H1 (cell line): ENCODE data around the gene SOD2. TPM values are rescaled to one million over a fixed set of nuclear protein-coding genes. Genes with fewer than 3 reads are reported as not detected.

Experiments
- CTCF ChIA-PET: fragments of 300-600 bp; sonication (Branson Sonifier 250); formaldehyde crosslinking; loops from one replicate; lab custom pipeline; 2021; ENCODE audit not compliant: partially characterized antibody; lab: Charles Lee
- POLR2A ChIA-PET: fragments of 300-600 bp; sonication (Branson Sonifier 250); formaldehyde crosslinking; loops from one replicate; lab custom pipeline; 2021; ENCODE audit warnings: inconsistent platforms; ENCODE audit not compliant: partially characterized antibody; lab: Charles Lee
- DNase-seq, 2 experiments: peaks; one replicate each; pipeline versions ENCODE4 v3.0.0 to v3.0.0-alpha.2; 2010 to 2022; ENCODE audit warnings: low spot score in 2 of 2, low read depth in 1 of 2, mixed read lengths in 1 of 2
- FAIRE-seq: peaks from 2 replicates; lab custom pipeline; 2011; peaks lifted over from hg19 to GRCh38; lab: Jason Lieb, UNC
- H2AFZ ChIP-seq: 2 replicates; pipeline ENCODE4 v1.8.1; 2012; ENCODE audit warnings: low read length, inconsistent platforms
- H2AK5ac ChIP-seq: 2 replicates; pipeline ENCODE4 v1.6.1; 2013; ENCODE audit warnings: low read depth, low read length
- H2BK120ac ChIP-seq: replicated peaks from 2 replicates; pipeline ENCODE3; 2013; ENCODE audit warnings: low read depth, low read length, inconsistent platforms
- H2BK12ac ChIP-seq: 2 replicates; pipeline ENCODE4 v1.6.1; 2013; ENCODE audit warnings: low read depth, low read length
- H2BK15ac ChIP-seq: 2 replicates; pipeline ENCODE4 v1.6.1; 2013; ENCODE audit warnings: low read length
- H2BK20ac ChIP-seq: 2 replicates; pipeline ENCODE4 v1.6.1; 2013; ENCODE audit warnings: low read length
- H2BK5ac ChIP-seq: 2 replicates; pipeline ENCODE4 v1.6.1; 2013; ENCODE audit warnings: low read depth, low read length
- H3K14ac ChIP-seq: 2 replicates; pipeline ENCODE4 v1.6.1; 2013; ENCODE audit warnings: inconsistent platforms; ENCODE audit not compliant: insufficient read length
- H3K18ac ChIP-seq: 2 replicates; pipeline ENCODE4 v1.6.1; 2013; ENCODE audit warnings: low read length; ENCODE audit errors: extremely low read depth
- H3K23ac ChIP-seq: 2 replicates; pipeline ENCODE4 v1.6.1; 2013; ENCODE audit warnings: inconsistent platforms; ENCODE audit not compliant: insufficient read length
- H3K23me2 ChIP-seq: 2 replicates; pipeline ENCODE4 v1.6.1; 2013; ENCODE audit warnings: low read depth, low read length
- H3K27ac ChIP-seq: 2 replicates; pipeline ENCODE4 v1.6.1; 2011; ENCODE audit warnings: low read depth, low read length, inconsistent platforms
- H3K27me3 ChIP-seq, 4 experiments: replicated peaks in 1 of 4; 1 replicate in 1 of 4; 2 replicates in 3 of 4; pipeline versions ENCODE4 v1.6.1 to v1.8.1; 2011 to 2013; ENCODE audit warnings: low read length in 3 of 4, mild to moderate bottlenecking in 3 of 4, inconsistent platforms in 2 of 4, mixed read lengths in 2 of 4, moderate library complexity in 1 of 4; ENCODE audit not compliant: control insufficient read depth in 3 of 4, insufficient read depth in 3 of 4; ENCODE audit errors: extremely low read depth in 1 of 4
- H3K36me3 ChIP-seq, 4 experiments: 2 replicates each; pipeline versions ENCODE4 v1.6.1 to v1.8.1; 2011 to 2013; ENCODE audit warnings: mild to moderate bottlenecking in 4 of 4, low read length in 3 of 4, moderate library complexity in 2 of 4, control low read depth in 1 of 4, inconsistent platforms in 1 of 4; ENCODE audit not compliant: insufficient read depth in 4 of 4, control insufficient read depth in 2 of 4
- H3K4ac ChIP-seq: replicated peaks from 2 replicates; pipeline ENCODE3; 2013; ENCODE audit warnings: low read length, low read depth, mixed read lengths, inconsistent platforms; ENCODE audit not compliant: insufficient read length
- H3K4me1 ChIP-seq, 4 experiments: replicated peaks in 1 of 4; 1 replicate in 1 of 4; 2 replicates in 3 of 4; pipeline versions ENCODE4 v1.6.1 to v1.8.1; 2011 to 2013; ENCODE audit warnings: low read length in 3 of 4, inconsistent platforms in 2 of 4, mixed read lengths in 1 of 4; ENCODE audit not compliant: insufficient read depth in 4 of 4, control insufficient read depth in 3 of 4
- H3K4me2 ChIP-seq, 2 experiments: 2 replicates each; pipeline versions ENCODE4 v1.6.1 to v1.8.1; 2011 to 2013; ENCODE audit warnings: low read depth in 2 of 2, low read length in 2 of 2, control low read depth in 1 of 2, inconsistent platforms in 1 of 2, mild to moderate bottlenecking in 1 of 2; ENCODE audit not compliant: insufficient read depth in 1 of 2
- H3K4me3 ChIP-seq, 4 experiments: fragments of 200-600, 300-600 bp in 1 of 4; sonication (generic), shearing (Covaris generic), sonication (Bioruptor Twin) in 1 of 4; 2 replicates each; pipeline versions ENCODE4 v1.5.1 to v1.8.1; 2011 to 2016; ENCODE audit warnings: low read length in 4 of 4, low read depth in 3 of 4, control low read depth in 2 of 4, inconsistent platforms in 2 of 4, mild to moderate bottlenecking in 2 of 4, mixed read lengths in 1 of 4, moderate library complexity in 1 of 4; ENCODE audit not compliant: insufficient read depth in 2 of 4; ENCODE audit errors: extremely low read depth in 1 of 4
- H3K56ac ChIP-seq: replicated peaks from 2 replicates; pipeline ENCODE3; 2013; ENCODE audit warnings: low read depth, mild to moderate bottlenecking, mixed read lengths, low read length, inconsistent platforms; ENCODE audit not compliant: insufficient read length
- H3K79me1 ChIP-seq: 2 replicates; pipeline ENCODE4 v1.6.1; 2013; ENCODE audit warnings: low read depth, low read length, control low read depth
- H3K79me2 ChIP-seq, 2 experiments: 2 replicates each; pipeline versions ENCODE4 v1.6.1 to v1.8.1; 2012 to 2013; ENCODE audit warnings: low read length in 2 of 2, mild to moderate bottlenecking in 2 of 2, inconsistent platforms in 1 of 2; ENCODE audit not compliant: insufficient read depth in 2 of 2, control insufficient read depth in 1 of 2
- H3K9ac ChIP-seq, 4 experiments: replicated peaks in 1 of 4; 1 replicate in 1 of 4; 2 replicates in 3 of 4; pipeline versions ENCODE4 v1.6.1 to v1.8.1; 2011 to 2013; ENCODE audit warnings: low read depth in 3 of 4, low read length in 3 of 4, control low read depth in 2 of 4, mild to moderate bottlenecking in 2 of 4, moderate library complexity in 2 of 4, inconsistent platforms in 1 of 4; ENCODE audit errors: extremely low read depth in 1 of 4
- H3K9me3 ChIP-seq, 2 experiments: 2 replicates each; pipeline versions ENCODE4 v1.6.1 to v1.8.1; 2012 to 2013; ENCODE audit warnings: mild to moderate bottlenecking in 2 of 2, moderate library complexity in 2 of 2, control low read depth in 1 of 2, inconsistent platforms in 1 of 2, low read depth in 1 of 2, low read length in 1 of 2, mixed read lengths in 1 of 2; ENCODE audit not compliant: insufficient read depth in 2 of 2
- H4K20me1 ChIP-seq, 2 experiments: replicated peaks in 1 of 2; 2 replicates each; pipeline versions ENCODE3 to v1.8.1; 2011 to 2013; ENCODE audit warnings: inconsistent platforms in 2 of 2, low read length in 2 of 2, mild to moderate bottlenecking in 1 of 2; ENCODE audit not compliant: insufficient read depth in 2 of 2, control insufficient read depth in 1 of 2
- H4K5ac ChIP-seq: 2 replicates; pipeline ENCODE4 v1.6.1; 2013; ENCODE audit warnings: low read length, low read depth, mixed read lengths, inconsistent platforms; ENCODE audit not compliant: insufficient read length
- H4K8ac ChIP-seq: 2 replicates; pipeline ENCODE4 v1.8.0; 2013; ENCODE audit warnings: mild to moderate bottlenecking, moderate library complexity, low read length, inconsistent platforms; ENCODE audit not compliant: insufficient read depth; ENCODE audit errors: extremely low read depth
- H4K91ac ChIP-seq: replicated peaks from 2 replicates; pipeline ENCODE3; 2013; ENCODE audit warnings: low read length, mixed read lengths, inconsistent platforms; ENCODE audit not compliant: insufficient read length
- ASH2L ChIP-seq: fragments of 200-600, 300-600 bp; sonication (generic); IDR thresholded peaks from one replicate; pipeline ENCODE4 v1.7.1; 2017; ENCODE audit warnings: low read length
- BRCA1 ChIP-seq: IDR thresholded peaks from 2 replicates; pipeline ENCODE4 v1.6.1; 2012; ENCODE audit warnings: low read depth, low read length, improper control_type of control experiment
- EGR1 ChIP-seq: IDR thresholded peaks from 2 replicates; pipeline ENCODE4 v1.6.1; 2011; ENCODE audit warnings: low read depth, low read length, borderline replicate concordance
- GABPA ChIP-seq: IDR thresholded peaks from 2 replicates; pipeline ENCODE4 v1.6.1; 2011; ENCODE audit warnings: mild to moderate bottlenecking, low read length, moderate library complexity, borderline replicate concordance; ENCODE audit not compliant: insufficient read depth
- GTF2F1 ChIP-seq: IDR thresholded peaks from 2 replicates; pipeline ENCODE4 v1.6.1; 2012; ENCODE audit warnings: low read depth, low read length, improper control_type of control experiment, borderline replicate concordance
- KDM1A ChIP-seq: fragments of 200-600, 300-600 bp; sonication (generic); IDR thresholded peaks from 2 replicates; pipeline ENCODE4 v1.7.1; 2016; ENCODE audit warnings: mild to moderate bottlenecking, low read length, borderline replicate concordance
- POU5F1 ChIP-seq: IDR thresholded peaks from 2 replicates; pipeline ENCODE4 v1.6.1; 2011; ENCODE audit warnings: low read depth, mild to moderate bottlenecking, low read length, moderate library complexity
- RAD21 ChIP-seq, 2 experiments: IDR thresholded peaks in 1 of 2; conservative IDR thresholded peaks in 1 of 2; 2 replicates each; pipeline ENCODE4 v1.6.1; 2011; ENCODE audit warnings: low read depth in 2 of 2, low read length in 2 of 2, improper control_type of control experiment in 1 of 2, inconsistent platforms in 1 of 2, mild to moderate bottlenecking in 1 of 2, moderate library complexity in 1 of 2
- SP2 ChIP-seq: IDR thresholded peaks from 2 replicates; pipeline ENCODE4 v1.6.1; 2012; ENCODE audit warnings: mild to moderate bottlenecking, low read length, inconsistent platforms
- WGBS, 2 experiments: shearing (Covaris generic) in 1 of 2; methylation state at CpG; one replicate each; pipeline versions ENCODE4 v1.1.6 to v1.1.7; 2013 to 2015; ENCODE audit warnings: low lambda C conversion rate in 2 of 2, mixed read lengths in 2 of 2, inconsistent platforms in 1 of 2, low coverage in 1 of 2, missing lambda C conversion rate in 1 of 2; ENCODE audit not compliant: insufficient replicate concordance in 2 of 2, insufficient coverage in 1 of 2, insufficient read length in 1 of 2; ENCODE audit errors: extremely low coverage in 1 of 2, missing lambda C conversion rate in 1 of 2; 5-methylcytosine and 5-hydroxymethylcytosine counted together
- polyA plus RNA-seq, 7 experiments: library from polyadenylated mRNA; depleted of rRNA in 3 of 7; stranded (reverse) in 5 of 7; unstranded in 2 of 7; fragments of >200 nt in 5 of 7; fragments of 200-250 nt in 2 of 7; gene quantifications; 1 replicate in 5 of 7; 2 replicates in 1 of 7; 4 replicates in 1 of 7; pipeline versions ENCODE4 v1.2.1 to v1.2.3, GENCODE V29; 2011 to 2013; ENCODE audit warnings: missing spikeins in 2 of 7, mixed read lengths in 2 of 7
- total RNA-seq: library from RNA; stranded (reverse); fragmentation: NEBNext Ultra II Directional; extraction: Animal tissue kit (Norgen Biotek cat#: 25700); gene quantifications from 2 replicates; pipeline ENCODE4 v1.2.1, GENCODE V29; 2021
- TF ChIP-seq, protein P1 (sequence below), 3 experiments: IDR thresholded peaks; 1 replicate in 2 of 3; 2 replicates in 1 of 3; pipeline versions ENCODE4 v1.5.1 to v1.6.1; 2011; ENCODE audit warnings: low read length in 3 of 3, mild to moderate bottlenecking in 3 of 3, inconsistent platforms in 2 of 3, low read depth in 1 of 3, moderate library complexity in 1 of 3; ENCODE audit not compliant: insufficient read depth in 1 of 3; ENCODE audit errors: control extremely low read depth in 1 of 3

Gene SOD2
- total and polyA plus RNA-seq, 2 of the 8 experiments (the other 6 are each of a cell fraction or from before 2014, with no cell fraction given): 31.1 to 88.7 TPM

DNA sequence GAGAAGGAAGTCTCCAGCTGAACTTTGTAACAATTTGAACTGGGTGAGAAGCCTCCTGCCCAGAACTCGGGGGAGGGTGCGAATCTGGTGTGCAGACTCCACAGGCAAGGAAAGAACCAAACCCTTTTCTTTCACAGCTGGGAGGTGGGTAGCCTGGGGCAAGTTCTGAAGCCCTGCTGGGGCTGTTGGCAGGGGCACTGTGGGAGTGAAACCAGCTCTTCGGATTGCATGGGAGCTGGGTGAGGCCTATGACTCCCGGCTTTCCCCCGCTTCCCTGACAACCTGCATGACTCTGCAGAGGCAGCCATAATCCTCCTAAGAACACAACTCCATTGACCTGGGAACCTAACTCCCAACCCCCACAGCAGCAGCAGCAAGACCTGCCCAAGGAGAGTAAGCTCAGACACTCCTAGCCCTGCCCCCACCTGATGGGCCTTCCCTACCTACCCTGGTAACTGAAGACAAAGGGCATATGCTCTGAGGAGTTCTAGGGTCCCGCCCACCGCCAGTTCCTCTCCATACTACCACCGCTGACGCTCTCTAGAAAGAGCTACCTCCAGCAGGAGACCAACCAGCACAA lies 37.5 kb downstream of the SOD2 start:
- Histone ChIP-seq H3K79me2 (no peaks in the 10 kb centered on the region), H3K9ac (no peak overlapping the region), H4K20me1 (no peaks in the 10 kb centered on the region), H3K4me1 (peaks cover 0 to 3% (median under 1%) of the 10 kb centered on the region in 4 experiments; a peak in 2 of 7 replicates), H4K5ac (no peak overlapping the region), H2BK5ac (no peak overlapping the region), H2AK5ac (no peak overlapping the region), H3K14ac (no peak overlapping the region), H3K56ac (no peak overlapping the region), H3K27ac (no peak overlapping the region), H3K9me3 (peaks cover 8 to 9% of the 10 kb centered on the region in 2 experiments), H3K36me3 (no peaks in the 10 kb centered on the region), H3K79me1 (no peaks in the 10 kb centered on the region), H2BK15ac (no peak overlapping the region), H2BK120ac (no peak overlapping the region), H2BK12ac (no peak overlapping the region), H3K4me3 (no peak overlapping the region), H2BK20ac (no peak overlapping the region), H3K27me3 (no peaks in the 10 kb centered on the region), H3K18ac (no peak overlapping the region; the same call in none of the 2 replicates), H3K23me2 (no peaks in the 10 kb centered on the region), H3K4ac (no peak overlapping the region), H2AFZ (no peak overlapping the region; the same call in 1 of the 2 replicates), H3K4me2 (0 out of 4 replicates have a peak overlapping the region, but pooled peaks of 1 of the 2 experiments have one; percentile 13), H3K23ac (no peak overlapping the region), H4K91ac (no peak overlapping the region), H4K8ac (peak overlapping the region; percentile 28)
- WGBS, 2 experiments: 80% methylated on average over 9 of the region's 9 CpGs; no CpG with 5 or more reads in 1 of the 2 experiments
- ChIA-PET POLR2A (interaction anchor here (1.1 to 1.4 kb wide), 2 partner anchors 44 to 71 kb away, joined by 3 to 5 read pairs; partner anchors contain the start of gene WTAP), CTCF (interaction anchor here (0.9 to 3.2 kb wide), 23 partner anchors 9 to 499 kb away, joined by 3 to 49 read pairs (median 4); no protein-coding TSS in a partner anchor)
- no peak for FAIRE-seq
- no peak for DNase-seq
- TF ChIP-seq EGR1: no peak
- no peak for TF ChIP-seq SP2
- no peak for TF ChIP-seq ASH2L
- TF ChIP-seq GABPA: no peak
- no peak for TF ChIP-seq KDM1A
- no peak for TF ChIP-seq BRCA1
- TF ChIP-seq, protein P1, sequence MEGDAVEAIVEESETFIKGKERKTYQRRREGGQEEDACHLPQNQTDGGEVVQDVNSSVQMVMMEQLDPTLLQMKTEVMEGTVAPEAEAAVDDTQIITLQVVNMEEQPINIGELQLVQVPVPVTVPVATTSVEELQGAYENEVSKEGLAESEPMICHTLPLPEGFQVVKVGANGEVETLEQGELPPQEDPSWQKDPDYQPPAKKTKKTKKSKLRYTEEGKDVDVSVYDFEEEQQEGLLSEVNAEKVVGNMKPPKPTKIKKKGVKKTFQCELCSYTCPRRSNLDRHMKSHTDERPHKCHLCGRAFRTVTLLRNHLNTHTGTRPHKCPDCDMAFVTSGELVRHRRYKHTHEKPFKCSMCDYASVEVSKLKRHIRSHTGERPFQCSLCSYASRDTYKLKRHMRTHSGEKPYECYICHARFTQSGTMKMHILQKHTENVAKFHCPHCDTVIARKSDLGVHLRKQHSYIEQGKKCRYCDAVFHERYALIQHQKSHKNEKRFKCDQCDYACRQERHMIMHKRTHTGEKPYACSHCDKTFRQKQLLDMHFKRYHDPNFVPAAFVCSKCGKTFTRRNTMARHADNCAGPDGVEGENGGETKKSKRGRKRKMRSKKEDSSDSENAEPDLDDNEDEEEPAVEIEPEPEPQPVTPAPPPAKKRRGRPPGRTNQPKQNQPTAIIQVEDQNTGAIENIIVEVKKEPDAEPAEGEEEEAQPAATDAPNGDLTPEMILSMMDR (IDR thresholded peaks at IDR 0.05; ENCODE audit: control extremely low read depth in 1 of 3, insufficient read depth in 1 of 3, low read depth in 1 of 3, low read length in 3 of 3): no peak
- no peak for TF ChIP-seq POU5F1
- TF ChIP-seq GTF2F1: no peak
- no peak for TF ChIP-seq RAD21 (IDR thresholded peaks at IDR 0.05 in 1 of 2, conservative IDR thresholded peaks at IDR 0.05 in 1 of 2; ENCODE audit: low read depth in 2 of 2, low read length in 2 of 2)
